H1 (cell line): ENCODE results near the gene MAPK8. TPM values are rescaled to one million over a fixed set of nuclear protein-coding genes. Genes with fewer than 3 reads are reported as not detected.

Source experiments
- CTCF ChIA-PET: fragments of 300-600 bp; sonication (Branson Sonifier 250); formaldehyde crosslinking; loops from one replicate; lab custom pipeline; 2021; ENCODE audit not compliant: partially characterized antibody; lab: Charles Lee
- POLR2A ChIA-PET: fragments of 300-600 bp; sonication (Branson Sonifier 250); formaldehyde crosslinking; loops from one replicate; lab custom pipeline; 2021; ENCODE audit warnings: inconsistent platforms; ENCODE audit not compliant: partially characterized antibody; lab: Charles Lee
- DNase-seq, 2 experiments: peaks; one replicate each; pipeline versions ENCODE4 v3.0.0 to v3.0.0-alpha.2; 2010 to 2022; ENCODE audit warnings: low spot score in 2 of 2, low read depth in 1 of 2, mixed read lengths in 1 of 2
- FAIRE-seq: peaks from 2 replicates; lab custom pipeline; 2011; peaks lifted over from hg19 to GRCh38; lab: Jason Lieb, UNC
- H2AFZ ChIP-seq: 2 replicates; pipeline ENCODE4 v1.8.1; 2012; ENCODE audit warnings: low read length, inconsistent platforms
- H2AK5ac ChIP-seq: 2 replicates; pipeline ENCODE4 v1.6.1; 2013; ENCODE audit warnings: low read depth, low read length
- H2BK120ac ChIP-seq: replicated peaks from 2 replicates; pipeline ENCODE3; 2013; ENCODE audit warnings: low read depth, low read length, inconsistent platforms
- H2BK12ac ChIP-seq: 2 replicates; pipeline ENCODE4 v1.6.1; 2013; ENCODE audit warnings: low read depth, low read length
- H2BK15ac ChIP-seq: 2 replicates; pipeline ENCODE4 v1.6.1; 2013; ENCODE audit warnings: low read length
- H2BK20ac ChIP-seq: 2 replicates; pipeline ENCODE4 v1.6.1; 2013; ENCODE audit warnings: low read length
- H2BK5ac ChIP-seq: 2 replicates; pipeline ENCODE4 v1.6.1; 2013; ENCODE audit warnings: low read depth, low read length
- H3K14ac ChIP-seq: 2 replicates; pipeline ENCODE4 v1.6.1; 2013; ENCODE audit warnings: inconsistent platforms; ENCODE audit not compliant: insufficient read length
- H3K18ac ChIP-seq: 2 replicates; pipeline ENCODE4 v1.6.1; 2013; ENCODE audit warnings: low read length; ENCODE audit errors: extremely low read depth
- H3K23ac ChIP-seq: 2 replicates; pipeline ENCODE4 v1.6.1; 2013; ENCODE audit warnings: inconsistent platforms; ENCODE audit not compliant: insufficient read length
- H3K23me2 ChIP-seq: 2 replicates; pipeline ENCODE4 v1.6.1; 2013; ENCODE audit warnings: low read depth, low read length
- H3K27ac ChIP-seq: 2 replicates; pipeline ENCODE4 v1.6.1; 2011; ENCODE audit warnings: low read depth, low read length, inconsistent platforms
- H3K27me3 ChIP-seq, 4 experiments: replicated peaks in 1 of 4; 1 replicate in 1 of 4; 2 replicates in 3 of 4; pipeline versions ENCODE4 v1.6.1 to v1.8.1; 2011 to 2013; ENCODE audit warnings: low read length in 3 of 4, mild to moderate bottlenecking in 3 of 4, inconsistent platforms in 2 of 4, mixed read lengths in 2 of 4, moderate library complexity in 1 of 4; ENCODE audit not compliant: control insufficient read depth in 3 of 4, insufficient read depth in 3 of 4; ENCODE audit errors: extremely low read depth in 1 of 4
- H3K36me3 ChIP-seq, 4 experiments: 2 replicates each; pipeline versions ENCODE4 v1.6.1 to v1.8.1; 2011 to 2013; ENCODE audit warnings: mild to moderate bottlenecking in 4 of 4, low read length in 3 of 4, moderate library complexity in 2 of 4, control low read depth in 1 of 4, inconsistent platforms in 1 of 4; ENCODE audit not compliant: insufficient read depth in 4 of 4, control insufficient read depth in 2 of 4
- H3K4ac ChIP-seq: replicated peaks from 2 replicates; pipeline ENCODE3; 2013; ENCODE audit warnings: low read length, low read depth, mixed read lengths, inconsistent platforms; ENCODE audit not compliant: insufficient read length
- H3K4me1 ChIP-seq, 4 experiments: replicated peaks in 1 of 4; 1 replicate in 1 of 4; 2 replicates in 3 of 4; pipeline versions ENCODE4 v1.6.1 to v1.8.1; 2011 to 2013; ENCODE audit warnings: low read length in 3 of 4, inconsistent platforms in 2 of 4, mixed read lengths in 1 of 4; ENCODE audit not compliant: insufficient read depth in 4 of 4, control insufficient read depth in 3 of 4
- H3K4me2 ChIP-seq, 2 experiments: 2 replicates each; pipeline versions ENCODE4 v1.6.1 to v1.8.1; 2011 to 2013; ENCODE audit warnings: low read depth in 2 of 2, low read length in 2 of 2, control low read depth in 1 of 2, inconsistent platforms in 1 of 2, mild to moderate bottlenecking in 1 of 2; ENCODE audit not compliant: insufficient read depth in 1 of 2
- H3K4me3 ChIP-seq, 4 experiments: fragments of 200-600, 300-600 bp in 1 of 4; sonication (generic), shearing (Covaris generic), sonication (Bioruptor Twin) in 1 of 4; 2 replicates each; pipeline versions ENCODE4 v1.5.1 to v1.8.1; 2011 to 2016; ENCODE audit warnings: low read length in 4 of 4, low read depth in 3 of 4, control low read depth in 2 of 4, inconsistent platforms in 2 of 4, mild to moderate bottlenecking in 2 of 4, mixed read lengths in 1 of 4, moderate library complexity in 1 of 4; ENCODE audit not compliant: insufficient read depth in 2 of 4; ENCODE audit errors: extremely low read depth in 1 of 4
- H3K56ac ChIP-seq: replicated peaks from 2 replicates; pipeline ENCODE3; 2013; ENCODE audit warnings: low read depth, mild to moderate bottlenecking, mixed read lengths, low read length, inconsistent platforms; ENCODE audit not compliant: insufficient read length
- H3K79me1 ChIP-seq: 2 replicates; pipeline ENCODE4 v1.6.1; 2013; ENCODE audit warnings: low read depth, low read length, control low read depth
- H3K79me2 ChIP-seq, 2 experiments: 2 replicates each; pipeline versions ENCODE4 v1.6.1 to v1.8.1; 2012 to 2013; ENCODE audit warnings: low read length in 2 of 2, mild to moderate bottlenecking in 2 of 2, inconsistent platforms in 1 of 2; ENCODE audit not compliant: insufficient read depth in 2 of 2, control insufficient read depth in 1 of 2
- H3K9ac ChIP-seq, 4 experiments: replicated peaks in 1 of 4; 1 replicate in 1 of 4; 2 replicates in 3 of 4; pipeline versions ENCODE4 v1.6.1 to v1.8.1; 2011 to 2013; ENCODE audit warnings: low read depth in 3 of 4, low read length in 3 of 4, control low read depth in 2 of 4, mild to moderate bottlenecking in 2 of 4, moderate library complexity in 2 of 4, inconsistent platforms in 1 of 4; ENCODE audit errors: extremely low read depth in 1 of 4
- H3K9me3 ChIP-seq, 2 experiments: 2 replicates each; pipeline versions ENCODE4 v1.6.1 to v1.8.1; 2012 to 2013; ENCODE audit warnings: mild to moderate bottlenecking in 2 of 2, moderate library complexity in 2 of 2, control low read depth in 1 of 2, inconsistent platforms in 1 of 2, low read depth in 1 of 2, low read length in 1 of 2, mixed read lengths in 1 of 2; ENCODE audit not compliant: insufficient read depth in 2 of 2
- H4K20me1 ChIP-seq, 2 experiments: replicated peaks in 1 of 2; 2 replicates each; pipeline versions ENCODE3 to v1.8.1; 2011 to 2013; ENCODE audit warnings: inconsistent platforms in 2 of 2, low read length in 2 of 2, mild to moderate bottlenecking in 1 of 2; ENCODE audit not compliant: insufficient read depth in 2 of 2, control insufficient read depth in 1 of 2
- H4K5ac ChIP-seq: 2 replicates; pipeline ENCODE4 v1.6.1; 2013; ENCODE audit warnings: low read length, low read depth, mixed read lengths, inconsistent platforms; ENCODE audit not compliant: insufficient read length
- H4K8ac ChIP-seq: 2 replicates; pipeline ENCODE4 v1.8.0; 2013; ENCODE audit warnings: mild to moderate bottlenecking, moderate library complexity, low read length, inconsistent platforms; ENCODE audit not compliant: insufficient read depth; ENCODE audit errors: extremely low read depth
- H4K91ac ChIP-seq: replicated peaks from 2 replicates; pipeline ENCODE3; 2013; ENCODE audit warnings: low read length, mixed read lengths, inconsistent platforms; ENCODE audit not compliant: insufficient read length
- CHD1 ChIP-seq: IDR thresholded peaks from 2 replicates; pipeline ENCODE4 v1.6.1; 2012; ENCODE audit warnings: low read depth, low read length, improper control_type of control experiment
- NRF1 ChIP-seq: IDR thresholded peaks from 2 replicates; pipeline ENCODE4 v1.6.1; 2011; ENCODE audit warnings: mild to moderate bottlenecking, low read depth, low read length, improper control_type of control experiment
- POU5F1 ChIP-seq: IDR thresholded peaks from 2 replicates; pipeline ENCODE4 v1.6.1; 2011; ENCODE audit warnings: low read depth, mild to moderate bottlenecking, low read length, moderate library complexity
- WGBS, 2 experiments: shearing (Covaris generic) in 1 of 2; methylation state at CpG; one replicate each; pipeline versions ENCODE4 v1.1.6 to v1.1.7; 2013 to 2015; ENCODE audit warnings: low lambda C conversion rate in 2 of 2, mixed read lengths in 2 of 2, inconsistent platforms in 1 of 2, low coverage in 1 of 2, missing lambda C conversion rate in 1 of 2; ENCODE audit not compliant: insufficient replicate concordance in 2 of 2, insufficient coverage in 1 of 2, insufficient read length in 1 of 2; ENCODE audit errors: extremely low coverage in 1 of 2, missing lambda C conversion rate in 1 of 2; 5-methylcytosine and 5-hydroxymethylcytosine counted together
- polyA plus RNA-seq, 7 experiments: library from polyadenylated mRNA; depleted of rRNA in 3 of 7; stranded (reverse) in 5 of 7; unstranded in 2 of 7; fragments of >200 nt in 5 of 7; fragments of 200-250 nt in 2 of 7; gene quantifications; 1 replicate in 5 of 7; 2 replicates in 1 of 7; 4 replicates in 1 of 7; pipeline versions ENCODE4 v1.2.1 to v1.2.3, GENCODE V29; 2011 to 2013; ENCODE audit warnings: missing spikeins in 2 of 7, mixed read lengths in 2 of 7
- total RNA-seq: library from RNA; stranded (reverse); fragmentation: NEBNext Ultra II Directional; extraction: Animal tissue kit (Norgen Biotek cat#: 25700); gene quantifications from 2 replicates; pipeline ENCODE4 v1.2.1, GENCODE V29; 2021

Gene MAPK8
- total and polyA plus RNA-seq, 2 of the 8 experiments (the other 6 are each of a cell fraction or from before 2014, with no cell fraction given): 23.3 to 71.3 TPM

DNA sequence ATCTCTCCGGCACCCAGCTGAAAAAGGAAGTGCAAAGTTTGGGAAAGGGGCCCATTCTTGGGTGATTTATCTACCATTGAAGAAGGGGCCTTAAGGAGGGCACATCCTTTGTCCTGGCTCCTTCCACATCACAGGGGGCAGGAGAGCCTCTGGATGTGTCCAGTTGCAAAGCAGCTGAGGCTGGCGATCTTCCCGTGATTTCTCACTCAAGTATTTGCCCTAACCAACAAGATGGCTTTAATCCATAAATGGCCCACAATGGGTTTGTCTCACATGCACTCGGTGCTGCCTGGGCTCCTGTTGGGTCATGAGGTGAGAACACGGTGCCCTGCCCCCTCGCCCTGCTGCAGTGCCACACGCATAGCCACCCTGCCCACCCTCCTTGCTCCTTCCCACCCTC is 17.8 kb upstream of the MAPK8 start:
- Histone ChIP-seq H3K23me2 (no peaks in the 10 kb centered on the region), H3K4me2 (no peak overlapping the region), H2BK12ac (no peak overlapping the region), H4K20me1 (no peaks in the 10 kb centered on the region), H2BK120ac (no peak overlapping the region), H3K4me1 (no peaks in the 10 kb centered on the region), H2AFZ (no peak overlapping the region), H3K27ac (no peak overlapping the region), H2BK20ac (no peak overlapping the region), H3K4me3 (no peak overlapping the region), H3K79me2 (no peaks in the 10 kb centered on the region), H3K9me3 (peaks cover 8% of the 10 kb centered on the region in 2 experiments; a peak in 3 of 4 replicates), H3K9ac (no peak overlapping the region), H2BK15ac (no peak overlapping the region), H2BK5ac (no peak overlapping the region), H3K23ac (no peak overlapping the region), H3K36me3 (no peaks in the 10 kb centered on the region), H3K18ac (no peak overlapping the region), H3K27me3 (no peaks in the 10 kb centered on the region), H3K79me1 (no peaks in the 10 kb centered on the region), H4K5ac (no peak overlapping the region), H3K4ac (no peak overlapping the region), H4K91ac (no peak overlapping the region), H4K8ac (no peak overlapping the region), H3K14ac (no peak overlapping the region), H2AK5ac (no peak overlapping the region), H3K56ac (no peak overlapping the region)
- DNase-seq (no peak), FAIRE-seq (no peak)
- CTCF ChIA-PET: interaction anchor here (0.6 to 4.9 kb wide), 17 partner anchors 9 to 1872 kb away, joined by 3 to 27 read pairs (median 5); partner anchors contain the start of gene FRMPD2
- WGBS, 2 experiments: 99% methylated on average over 5 of the region's 7 CpGs; no CpG with 5 or more reads in 1 of the 2 experiments
- POLR2A ChIA-PET: no interaction called here
- TF ChIP-seq CHD1 (no peak), POU5F1 (no peak), NRF1 (no peak)
